ENCODE results near the gene BCOR. TPM values are rescaled to one million over a fixed set of nuclear protein-coding genes. Genes with fewer than 3 reads are reported as not detected.

Gene BCOR
- total RNA-seq, 1 experiment from 2014 or later = 7.5 TPM

DNA sequence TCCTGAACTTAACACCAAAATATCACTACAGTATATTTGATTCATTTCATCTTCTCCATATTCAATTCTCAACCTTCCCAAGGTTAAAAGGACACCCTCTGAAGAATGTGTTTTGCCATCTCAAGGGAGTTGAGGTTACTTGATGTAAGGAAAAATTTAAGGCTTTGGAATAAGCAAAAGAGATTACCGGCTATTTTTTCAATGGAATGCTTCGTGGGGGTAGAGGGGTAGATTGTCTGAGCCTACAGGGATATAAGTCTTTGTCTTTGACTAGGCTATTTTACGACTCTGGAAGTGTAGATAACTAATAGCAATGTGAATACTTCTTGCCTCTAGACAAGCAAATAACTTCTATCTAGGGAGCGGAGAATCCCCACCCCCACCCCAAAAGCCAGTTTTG, 78.2 kb downstream of the BCOR start:
- intact Hi-C loops (cut with micrococcal nuclease) = loop anchor here (10.0 kb wide), 1 partner anchor 285 kb away; no protein-coding TSS in a partner anchor
- no peaks in the 10 kb centered on the region for H3K36me3 Mint-ChIP-seq (ENCODE audit: insufficient read depth, unreplicated experiment)
- H3K27me3 Mint-ChIP-seq (ENCODE audit: insufficient read depth, unreplicated experiment) = no peaks in the 10 kb centered on the region
- H3K27ac Mint-ChIP-seq (ENCODE audit: low read depth, unreplicated experiment) = no peak overlapping the region
- ChIA-PET POLR2A (interaction anchor here (0.7 kb wide), 1 partner anchor 299 kb away, joined by 3 read pairs; no protein-coding TSS in a partner anchor), CTCF (no interaction called here)
- H3K9me3 Mint-ChIP-seq (ENCODE audit: unreplicated experiment) = no peaks in the 10 kb centered on the region
- no TSS peak for BruUV-seq (replicated peaks)
- no peak overlapping the region for H3K4me3 Mint-ChIP-seq (ENCODE audit: unreplicated experiment)
- TF ChIP-seq, protein P1, sequence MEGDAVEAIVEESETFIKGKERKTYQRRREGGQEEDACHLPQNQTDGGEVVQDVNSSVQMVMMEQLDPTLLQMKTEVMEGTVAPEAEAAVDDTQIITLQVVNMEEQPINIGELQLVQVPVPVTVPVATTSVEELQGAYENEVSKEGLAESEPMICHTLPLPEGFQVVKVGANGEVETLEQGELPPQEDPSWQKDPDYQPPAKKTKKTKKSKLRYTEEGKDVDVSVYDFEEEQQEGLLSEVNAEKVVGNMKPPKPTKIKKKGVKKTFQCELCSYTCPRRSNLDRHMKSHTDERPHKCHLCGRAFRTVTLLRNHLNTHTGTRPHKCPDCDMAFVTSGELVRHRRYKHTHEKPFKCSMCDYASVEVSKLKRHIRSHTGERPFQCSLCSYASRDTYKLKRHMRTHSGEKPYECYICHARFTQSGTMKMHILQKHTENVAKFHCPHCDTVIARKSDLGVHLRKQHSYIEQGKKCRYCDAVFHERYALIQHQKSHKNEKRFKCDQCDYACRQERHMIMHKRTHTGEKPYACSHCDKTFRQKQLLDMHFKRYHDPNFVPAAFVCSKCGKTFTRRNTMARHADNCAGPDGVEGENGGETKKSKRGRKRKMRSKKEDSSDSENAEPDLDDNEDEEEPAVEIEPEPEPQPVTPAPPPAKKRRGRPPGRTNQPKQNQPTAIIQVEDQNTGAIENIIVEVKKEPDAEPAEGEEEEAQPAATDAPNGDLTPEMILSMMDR (IDR thresholded peaks at IDR 0.05; ENCODE audit: unreplicated experiment) = no peak
- DNase-seq (ENCODE audit: unreplicated experiment) = no peak
- H3K4me1 Mint-ChIP-seq (ENCODE audit: insufficient read depth, unreplicated experiment) = no peaks in the 10 kb centered on the region

DNA sequence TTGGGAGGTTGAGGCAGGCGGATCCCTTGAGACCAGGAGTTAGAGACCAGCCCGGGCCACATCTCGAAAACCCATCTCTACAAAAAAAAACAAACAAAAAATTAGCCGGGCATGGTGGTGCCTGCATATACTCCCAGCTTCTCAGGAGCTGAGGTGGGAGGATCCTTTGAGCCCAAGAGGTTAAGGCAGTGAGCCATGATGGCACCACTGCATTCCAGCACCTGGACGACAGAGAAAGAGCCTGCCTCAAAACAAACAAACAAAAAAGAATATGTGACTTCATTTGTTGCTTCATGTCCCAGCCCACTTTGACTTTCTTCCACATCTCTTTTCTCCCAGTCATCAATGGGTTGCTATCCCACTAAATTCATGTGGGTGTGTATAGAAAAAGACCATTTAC, 79.7 kb downstream of the BCOR start:
- no peak for DNase-seq (ENCODE audit: unreplicated experiment)
- no peaks in the 10 kb centered on the region for H3K36me3 Mint-ChIP-seq (ENCODE audit: insufficient read depth, unreplicated experiment)
- TF ChIP-seq, protein P1 (IDR thresholded peaks at IDR 0.05; ENCODE audit: unreplicated experiment) = no peak
- ChIA-PET CTCF (no interaction called here), POLR2A (no interaction called here)
- H3K27ac Mint-ChIP-seq (ENCODE audit: low read depth, unreplicated experiment) = no peak overlapping the region
- no peaks in the 10 kb centered on the region for H3K9me3 Mint-ChIP-seq (ENCODE audit: unreplicated experiment)
- intact Hi-C loops (cut with micrococcal nuclease) = loop anchor here (10.0 kb wide), 1 partner anchor 283 kb away; no protein-coding TSS in a partner anchor
- no TSS peak for BruUV-seq (replicated peaks)
- H3K27me3 Mint-ChIP-seq (ENCODE audit: insufficient read depth, unreplicated experiment) = no peaks in the 10 kb centered on the region
- no peaks in the 10 kb centered on the region for H3K4me1 Mint-ChIP-seq (ENCODE audit: insufficient read depth, unreplicated experiment)
- no peak overlapping the region for H3K4me3 Mint-ChIP-seq (ENCODE audit: unreplicated experiment)

DNA sequence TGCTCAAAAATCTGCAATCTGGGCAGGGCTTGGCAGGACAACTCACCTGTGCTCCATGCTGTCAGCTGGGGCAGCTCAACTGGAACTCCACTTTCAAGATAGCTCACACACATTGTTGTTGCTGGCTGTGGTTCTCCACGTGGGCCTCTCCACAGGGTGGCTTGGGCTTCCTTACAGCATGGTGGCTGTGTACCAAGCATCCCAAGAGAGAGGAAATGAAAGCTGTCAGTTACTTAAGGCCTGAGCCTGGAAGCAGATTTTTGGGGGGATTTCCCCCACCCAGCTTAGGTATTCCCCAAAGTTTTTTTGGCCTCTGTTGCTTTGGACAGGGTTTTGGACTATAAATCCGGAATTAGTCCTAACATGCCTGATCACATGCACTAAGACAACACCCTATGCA, 81.0 kb downstream of the BCOR start:
- no peak overlapping the region for H3K27ac Mint-ChIP-seq (ENCODE audit: low read depth, unreplicated experiment)
- DNase-seq (ENCODE audit: unreplicated experiment) = no peak
- peaks cover 4% of the 10 kb centered on the region for H3K4me1 Mint-ChIP-seq (ENCODE audit: insufficient read depth, unreplicated experiment)
- TF ChIP-seq, protein P1 (IDR thresholded peaks at IDR 0.05; ENCODE audit: unreplicated experiment) = no peak
- H3K36me3 Mint-ChIP-seq (ENCODE audit: insufficient read depth, unreplicated experiment) = no peaks in the 10 kb centered on the region
- BruUV-seq (replicated peaks) = no TSS peak
- H3K27me3 Mint-ChIP-seq (ENCODE audit: insufficient read depth, unreplicated experiment) = no peaks in the 10 kb centered on the region
- POLR2A ChIA-PET = interaction anchor here (0.6 kb wide), 2 partner anchors 35 to 90 kb away, joined by 3 to 4 read pairs; no protein-coding TSS in a partner anchor
- H3K4me3 Mint-ChIP-seq (ENCODE audit: unreplicated experiment) = no peak overlapping the region
- intact Hi-C loops (cut with micrococcal nuclease) = loop anchor here (10.0 kb wide), 1 partner anchor 282 kb away; no protein-coding TSS in a partner anchor
- no peaks in the 10 kb centered on the region for H3K9me3 Mint-ChIP-seq (ENCODE audit: unreplicated experiment)
- CTCF ChIA-PET = no interaction called here

DNA sequence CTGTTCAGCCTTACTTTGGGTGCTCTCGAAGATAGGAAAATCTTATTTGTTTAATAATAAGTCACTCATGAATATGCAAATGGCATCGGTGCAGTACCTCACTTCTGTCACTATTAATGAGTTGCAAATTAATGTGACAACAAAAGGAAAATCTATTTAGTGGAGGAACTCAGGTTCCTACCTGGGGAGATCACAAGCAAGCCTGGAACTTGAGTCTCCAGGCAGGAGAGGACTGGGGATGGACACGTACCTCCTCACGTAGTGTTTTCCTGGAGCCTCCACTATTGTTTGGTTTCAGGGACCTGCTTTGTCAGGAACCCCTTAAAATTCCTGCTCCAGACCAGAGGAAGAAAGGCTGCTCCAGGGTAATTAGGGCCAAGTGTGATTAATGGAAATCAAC, 82.1 kb downstream of the BCOR start:
- Mint-ChIP-seq H3K36me3 (ENCODE audit: insufficient read depth, unreplicated experiment) (no peaks in the 10 kb centered on the region), H3K27ac (ENCODE audit: low read depth, unreplicated experiment) (no peak overlapping the region), H3K27me3 (ENCODE audit: insufficient read depth, unreplicated experiment) (no peaks in the 10 kb centered on the region), H3K4me3 (ENCODE audit: unreplicated experiment) (no peak overlapping the region), H3K9me3 (ENCODE audit: unreplicated experiment) (no peaks in the 10 kb centered on the region), H3K4me1 (ENCODE audit: insufficient read depth, unreplicated experiment) (peaks cover 6% of the 10 kb centered on the region)
- intact Hi-C loops (cut with micrococcal nuclease) = loop anchor here (10.0 kb wide), 1 partner anchor 281 kb away; no protein-coding TSS in a partner anchor
- TF ChIP-seq, protein P1 (IDR thresholded peaks at IDR 0.05; ENCODE audit: unreplicated experiment) = no peak
- ChIA-PET POLR2A (no interaction called here), CTCF (interaction anchor here (0.6 kb wide), 1 partner anchor 154 kb away, joined by 3 read pairs; no protein-coding TSS in a partner anchor)
- DNase-seq (ENCODE audit: unreplicated experiment) = no peak
- BruUV-seq (replicated peaks) = no TSS peak
